ENCODE measurements around the gene CEP128.

DNA sequence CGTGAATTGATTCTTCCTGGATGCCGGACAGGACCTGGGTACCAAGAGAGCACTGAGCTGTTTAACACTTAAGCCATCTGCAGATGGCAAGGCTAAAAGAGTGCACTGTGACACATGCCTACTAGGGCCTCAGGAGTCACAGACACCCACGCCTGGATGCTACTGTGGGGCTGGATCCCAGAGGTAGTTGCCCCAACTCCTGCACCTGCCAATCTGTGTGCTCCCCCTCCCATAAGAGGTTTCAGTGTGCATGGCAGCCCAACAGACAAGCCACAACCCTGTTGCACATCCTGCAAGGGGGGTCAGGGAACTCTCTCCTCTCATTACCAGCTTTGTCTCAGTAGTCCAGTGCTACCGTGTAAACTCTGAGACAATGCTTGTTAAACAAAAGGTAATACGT lies 169.0 kb downstream of the CEP128 start:
- no peak for TF ChIP-seq POLR2A (IDR thresholded peaks at IDR 0.05; ENCODE audit: borderline replicate concordance, extremely low read depth, insufficient read depth, insufficient read length)
- no peak for TF ChIP-seq POLR2AphosphoS5 (IDR thresholded peaks at IDR 0.05; ENCODE audit: low read depth, low read length)
- TF ChIP-seq, protein P1, sequence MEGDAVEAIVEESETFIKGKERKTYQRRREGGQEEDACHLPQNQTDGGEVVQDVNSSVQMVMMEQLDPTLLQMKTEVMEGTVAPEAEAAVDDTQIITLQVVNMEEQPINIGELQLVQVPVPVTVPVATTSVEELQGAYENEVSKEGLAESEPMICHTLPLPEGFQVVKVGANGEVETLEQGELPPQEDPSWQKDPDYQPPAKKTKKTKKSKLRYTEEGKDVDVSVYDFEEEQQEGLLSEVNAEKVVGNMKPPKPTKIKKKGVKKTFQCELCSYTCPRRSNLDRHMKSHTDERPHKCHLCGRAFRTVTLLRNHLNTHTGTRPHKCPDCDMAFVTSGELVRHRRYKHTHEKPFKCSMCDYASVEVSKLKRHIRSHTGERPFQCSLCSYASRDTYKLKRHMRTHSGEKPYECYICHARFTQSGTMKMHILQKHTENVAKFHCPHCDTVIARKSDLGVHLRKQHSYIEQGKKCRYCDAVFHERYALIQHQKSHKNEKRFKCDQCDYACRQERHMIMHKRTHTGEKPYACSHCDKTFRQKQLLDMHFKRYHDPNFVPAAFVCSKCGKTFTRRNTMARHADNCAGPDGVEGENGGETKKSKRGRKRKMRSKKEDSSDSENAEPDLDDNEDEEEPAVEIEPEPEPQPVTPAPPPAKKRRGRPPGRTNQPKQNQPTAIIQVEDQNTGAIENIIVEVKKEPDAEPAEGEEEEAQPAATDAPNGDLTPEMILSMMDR (IDR thresholded peaks at IDR 0.05 in 2 of 3, conservative IDR thresholded peaks at IDR 0.05 in 1 of 3; ENCODE audit: borderline replicate concordance in 1 of 3, insufficient read depth in 1 of 3, low read depth in 2 of 3, low read length in 2 of 3): no peak

Data from HCT116 (cell line).